NCI-H345 (cell line): ENCODE results near the gene DEFB131B.
"Not testable (repeated sequence)": the region's sequence is repeated elsewhere in the genome, so short reads cannot be mapped to it uniquely, and the experiment has no call there.

Experiments
- DNase-seq: peaks from one replicate; lab custom pipeline; 2025; lab: John Stamatoyannopoulos, UW

DEFB131B gene

GRCh38 chr11:71878059-71878458, at the start of gene DEFB131B:
Gene DEFB131B (plus strand): TSS chr11:71878453. CDS start chr11:71878453, 0 bp downstream.
- not testable (repeated sequence) for DNase-seq

GRCh38 chr11:71829247-71829646, 49.0 kb upstream of the DEFB131B start:
- not testable (repeated sequence) for DNase-seq

DNA sequence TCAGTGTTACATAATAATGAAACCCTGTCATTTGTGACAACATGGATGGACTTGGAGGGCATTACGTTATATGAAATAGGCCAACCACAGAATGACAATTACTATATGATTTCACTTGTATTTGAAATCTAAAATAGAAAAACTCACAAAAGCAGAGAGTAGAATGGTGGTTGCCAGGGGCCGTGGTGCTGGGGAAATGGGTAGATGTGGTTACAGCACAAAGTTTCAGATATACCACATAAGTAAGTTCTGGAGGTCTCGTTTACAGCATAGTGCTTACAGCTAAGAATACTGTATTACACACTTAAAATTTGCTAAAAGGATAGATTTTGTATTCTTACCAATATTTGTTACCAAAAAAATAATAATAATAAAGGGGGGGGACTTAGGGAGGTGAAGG, 48.6 kb upstream of the DEFB131B start:
- DNase-seq, result not testable (repeated sequence)

DNA sequence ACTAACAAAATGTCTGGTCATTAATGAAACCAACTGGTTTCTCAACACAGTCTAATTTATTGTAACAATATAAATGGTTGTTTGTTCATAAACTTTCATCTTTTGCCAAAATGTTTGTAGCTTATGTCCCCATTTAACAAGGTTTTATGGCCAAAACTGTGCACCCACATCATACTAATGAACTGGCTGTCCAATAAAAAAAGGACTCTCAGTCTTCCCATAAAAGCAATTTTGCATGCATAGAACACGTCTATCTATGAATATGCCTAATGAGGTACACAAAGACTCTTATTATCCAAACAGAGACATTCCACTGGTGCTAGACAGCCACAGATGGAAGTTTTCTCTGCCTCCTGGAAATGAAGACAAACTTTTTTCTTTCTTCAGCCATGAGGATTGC, 45.4 kb upstream of the DEFB131B start, which contains the start of gene DEFB108B:
TSS of gene DEFB108B (plus strand) at position 390 of the 400 bp plus-strand sequence. CDS start at position 390, 0 bp downstream.
- DNase-seq, result not testable (repeated sequence)

GRCh38 chr11:71842720-71843119, 35.5 kb upstream of the DEFB131B start:
- DNase-seq, result not testable (repeated sequence)

DNA sequence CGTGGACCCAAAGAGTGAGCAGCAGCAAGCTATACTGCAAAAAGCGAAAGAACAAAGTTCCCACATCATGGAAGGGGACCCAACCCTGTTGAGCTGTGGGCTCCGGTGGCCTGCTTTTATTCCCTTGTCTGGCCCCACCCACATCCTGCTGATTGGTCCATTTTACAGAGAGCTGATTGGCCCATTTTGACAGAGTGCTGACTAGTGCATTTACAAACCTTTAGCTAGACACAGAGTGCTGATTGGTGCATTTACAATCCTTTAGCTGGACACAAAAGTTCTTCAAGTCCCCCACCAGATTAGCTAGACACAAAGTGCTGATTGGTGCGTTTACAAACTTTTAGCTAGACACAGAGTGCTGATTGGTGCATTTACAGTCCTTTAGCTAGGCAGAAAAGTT, 34.9 kb upstream of the DEFB131B start:
- DNase-seq, result not testable (repeated sequence)

GRCh38 chr11:71843858-71844257, 34.4 kb upstream of the DEFB131B start:
- DNase-seq, result no peak

- DNase-seq, result not testable (repeated sequence)
Observed at GRCh38 chr11:71853895-71854294, 24.4 kb upstream of the DEFB131B start.

GRCh38 chr11:71855880-71856279, 22.4 kb upstream of the DEFB131B start:
- DNase-seq, result not testable (repeated sequence)

DNA sequence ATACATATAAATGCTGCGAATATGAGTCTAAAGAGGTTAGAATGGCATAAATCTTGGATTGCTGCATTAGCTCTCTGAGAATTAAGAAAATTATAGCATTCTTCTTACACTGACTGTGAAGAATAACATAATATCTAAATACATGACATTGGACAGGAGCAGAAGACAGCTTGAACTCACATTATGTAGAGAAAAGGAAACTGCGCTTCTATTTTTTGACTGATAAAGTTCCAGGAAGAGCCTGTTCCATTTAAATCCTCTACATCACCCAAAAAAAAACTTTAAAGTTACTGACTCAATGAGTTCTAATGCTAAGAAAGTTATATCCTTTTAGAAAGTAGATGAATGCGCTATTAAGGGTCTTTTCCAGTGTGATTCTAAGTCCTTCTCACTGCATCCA, 17.4 kb upstream of the DEFB131B start:
- not testable (repeated sequence) for DNase-seq

DNA sequence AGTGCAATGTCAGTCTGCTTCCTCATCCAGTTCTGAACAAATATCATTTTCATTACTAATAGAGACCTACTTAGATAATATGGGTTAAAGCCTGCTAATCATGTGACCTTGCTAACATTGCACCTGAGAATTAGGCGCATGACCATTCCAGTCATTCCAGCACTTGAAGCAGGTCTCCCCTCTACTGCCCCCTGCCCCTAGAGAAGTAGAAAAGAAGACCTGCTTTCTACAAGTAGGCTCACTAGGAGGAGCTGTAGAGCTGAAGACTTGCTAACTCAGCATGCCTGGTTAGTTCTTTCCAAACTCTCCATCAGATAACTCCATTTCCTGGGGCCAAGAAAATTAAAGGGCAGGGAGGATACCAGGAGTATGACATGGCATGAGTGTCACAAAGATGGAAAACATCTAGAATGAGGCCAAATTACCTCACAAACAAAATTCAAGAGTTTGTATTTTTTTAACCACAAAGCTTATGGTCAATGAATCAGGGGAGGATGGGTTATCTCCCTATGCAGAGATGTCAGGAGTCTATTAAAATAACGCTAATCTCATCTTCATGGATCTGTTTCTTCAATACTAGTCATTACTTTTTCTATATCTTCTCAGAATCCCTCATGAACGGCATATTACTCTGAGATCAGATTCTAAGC, 14.2 kb upstream of the DEFB131B start:
- DNase-seq, result peak; percentile 15

- DNase-seq, result not testable (repeated sequence)
Observed at GRCh38 chr11:71867209-71867608, 11.0 kb upstream of the DEFB131B start.

GRCh38 chr11:71869931-71870330, 8.3 kb upstream of the DEFB131B start:
- not testable (repeated sequence) for DNase-seq

- not testable (repeated sequence) for DNase-seq
Observed at GRCh38 chr11:71870661-71871060, 7.6 kb upstream of the DEFB131B start.

GRCh38 chr11:71876262-71876661, 2.0 kb upstream of the DEFB131B start:
- not testable (repeated sequence) for DNase-seq

GRCh38 chr11:71885806-71886205, 7.6 kb downstream of the DEFB131B start:
- not testable (repeated sequence) for DNase-seq

GRCh38 chr11:71888335-71889010, 10.2 kb downstream of the DEFB131B start:
- DNase-seq, result not testable (repeated sequence)

DNA sequence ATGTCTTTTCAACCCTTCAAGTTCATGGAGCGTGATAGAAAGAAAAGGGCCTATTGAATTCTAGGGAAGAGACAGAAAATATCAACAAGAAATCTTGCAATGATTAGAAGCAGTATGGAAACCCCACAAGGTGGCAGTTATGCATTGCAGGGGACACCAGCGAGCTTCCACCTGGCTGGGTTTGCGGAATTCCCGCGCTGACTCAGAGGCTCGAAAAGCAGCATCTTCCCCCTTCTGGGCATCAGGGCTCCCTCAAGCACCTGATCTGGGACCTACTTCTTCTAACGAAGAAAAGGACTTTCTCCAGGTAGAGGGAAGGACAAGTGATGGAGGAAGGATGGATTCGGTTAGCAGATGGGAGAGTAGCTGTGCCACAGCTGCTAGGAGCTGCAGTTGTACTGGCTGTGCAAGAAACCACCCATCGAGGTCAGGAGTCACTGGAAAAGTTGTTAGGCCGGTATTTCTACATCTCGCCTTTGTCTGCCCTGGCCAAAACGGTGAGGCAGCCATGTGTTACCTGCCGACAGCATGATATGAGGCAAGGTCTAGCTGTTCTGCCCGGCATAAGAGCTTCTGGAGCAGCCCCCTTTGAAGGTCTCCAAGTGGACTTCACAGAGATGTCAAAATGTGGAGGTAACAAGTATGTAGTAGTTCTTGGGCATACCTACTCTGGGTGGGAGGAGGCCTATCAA, 11.1 kb downstream of the DEFB131B start:
- DNase-seq, result not testable (repeated sequence)

- no peak for DNase-seq
Observed at GRCh38 chr11:71895961-71896360, 17.7 kb downstream of the DEFB131B start.

- not testable (repeated sequence) for DNase-seq
Observed at GRCh38 chr11:71901137-71901536, 22.9 kb downstream of the DEFB131B start.

DNA sequence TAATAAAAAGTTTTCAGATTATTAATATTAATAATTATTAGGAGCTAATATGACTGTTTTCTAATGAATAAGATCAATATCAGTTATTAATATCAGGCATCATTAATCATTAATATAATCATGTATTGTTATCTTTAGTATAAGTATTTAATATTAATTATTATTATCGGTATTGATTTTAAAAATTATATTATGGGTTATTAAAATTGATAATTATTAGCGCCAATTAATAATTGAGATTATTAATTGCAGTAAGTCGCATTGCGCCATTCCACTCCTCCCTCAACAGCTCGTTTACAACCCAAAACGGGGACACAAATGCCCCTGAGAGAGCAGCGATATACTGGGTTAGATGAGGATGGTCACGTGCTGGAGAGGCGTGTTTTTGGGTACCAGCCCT, 30.0 kb downstream of the DEFB131B start:
- DNase-seq, result no peak

GRCh38 chr11:71910775-71911174, 32.5 kb downstream of the DEFB131B start:
- not testable (repeated sequence) for DNase-seq
